Measurements from ENCODE around the gene CNDP1.

Gene CNDP1

DNA sequence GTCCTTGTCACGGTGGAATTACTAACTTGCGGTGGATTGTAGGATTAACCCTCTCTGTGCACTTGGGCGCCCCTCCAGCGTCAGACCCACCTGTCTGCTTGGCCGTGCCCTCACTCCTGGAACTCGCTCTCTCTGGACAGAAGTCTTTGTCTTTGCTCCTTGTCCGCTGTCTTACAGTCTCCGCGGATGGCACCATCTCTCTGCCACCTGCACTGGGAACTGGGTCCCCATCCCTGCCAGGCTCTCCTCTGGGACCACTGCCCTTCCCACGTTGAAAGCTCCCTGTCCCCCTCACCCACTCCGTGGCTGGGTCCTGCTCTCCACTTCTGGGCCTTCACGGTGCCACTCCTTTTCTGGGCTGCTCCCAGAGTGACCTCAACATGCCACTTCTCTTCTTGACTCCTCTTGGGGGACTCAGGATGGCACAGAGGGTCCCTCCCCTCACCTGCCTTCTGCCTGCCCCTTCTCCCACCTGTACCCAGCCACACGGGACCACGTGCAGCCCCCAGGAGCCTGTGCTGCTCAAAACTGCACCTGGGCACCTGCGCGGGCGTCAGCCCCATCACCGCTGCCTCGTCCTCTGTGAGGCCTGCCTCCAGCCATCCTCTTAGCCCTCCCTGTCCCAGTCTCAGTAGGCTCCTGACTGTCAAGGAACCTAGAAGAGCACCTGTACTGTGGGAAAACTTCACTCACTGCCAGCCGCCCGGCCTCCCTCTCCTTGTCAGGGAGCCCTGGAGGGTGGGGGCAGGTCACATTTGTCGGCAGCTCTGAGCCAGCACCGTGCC, 27.0 kb upstream of the CNDP1 start:
- no peak for DNase-seq

DNA sequence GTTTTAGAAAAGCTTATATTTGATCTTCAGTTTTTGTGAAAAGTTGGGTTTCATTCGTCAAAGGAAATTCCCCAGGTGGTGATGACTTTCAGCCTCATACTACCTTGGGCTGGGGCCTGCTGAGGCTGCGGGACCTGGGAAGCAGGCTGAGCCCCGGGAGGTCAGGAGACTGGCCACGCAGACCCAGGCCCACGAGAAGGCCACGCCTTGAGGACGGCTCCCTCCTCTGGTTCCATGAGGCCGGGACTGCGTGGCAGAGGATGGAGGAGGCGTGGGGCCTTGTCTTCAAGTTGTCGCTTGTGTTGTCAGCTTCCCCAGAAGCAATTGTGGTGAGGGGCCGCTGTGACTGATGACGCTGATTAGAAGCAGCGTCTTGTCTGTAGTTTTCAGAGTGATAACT, 26.4 kb upstream of the CNDP1 start:
- no peak for DNase-seq

DNA sequence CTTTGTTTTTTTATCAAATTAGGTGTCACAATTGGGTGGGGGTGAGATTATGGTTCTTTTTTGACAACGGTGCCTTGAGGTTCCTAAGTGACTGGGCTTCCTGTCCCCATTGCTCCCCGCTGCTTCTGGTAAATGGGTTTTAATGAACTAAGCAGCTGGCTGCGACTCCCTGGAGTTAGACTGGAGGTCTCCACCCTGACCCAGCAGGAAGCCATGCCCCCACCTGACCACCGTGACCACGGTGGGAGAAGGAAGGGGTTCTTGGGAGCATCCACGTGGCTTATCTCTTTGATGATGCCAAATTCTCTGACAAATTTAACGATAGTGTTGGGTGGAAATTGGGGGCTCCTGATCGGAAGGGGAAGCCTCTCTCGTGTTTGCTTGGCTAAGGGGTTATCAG, 25.9 kb upstream of the CNDP1 start:
- DNase-seq: no peak

DNA sequence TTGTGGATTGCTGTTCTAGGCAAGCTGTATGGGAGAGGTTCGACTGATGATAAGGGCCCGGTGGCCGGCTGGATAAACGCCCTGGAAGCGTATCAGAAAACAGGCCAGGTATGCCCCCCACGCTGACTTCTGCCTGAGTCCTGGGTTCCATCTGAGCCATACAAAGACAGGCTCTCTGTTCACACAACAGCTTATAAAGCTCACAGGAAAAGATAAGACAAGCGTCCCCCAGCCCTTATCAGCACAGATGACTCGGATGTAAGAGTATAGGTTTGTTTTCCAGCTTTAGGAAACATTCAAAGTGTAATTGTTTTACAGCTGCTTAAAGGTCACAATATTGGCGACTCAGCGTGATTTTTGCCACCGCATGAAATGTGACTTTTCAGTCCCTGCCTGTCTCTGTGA, 25.5 kb upstream of the CNDP1 start:
- no peak for DNase-seq

DNA sequence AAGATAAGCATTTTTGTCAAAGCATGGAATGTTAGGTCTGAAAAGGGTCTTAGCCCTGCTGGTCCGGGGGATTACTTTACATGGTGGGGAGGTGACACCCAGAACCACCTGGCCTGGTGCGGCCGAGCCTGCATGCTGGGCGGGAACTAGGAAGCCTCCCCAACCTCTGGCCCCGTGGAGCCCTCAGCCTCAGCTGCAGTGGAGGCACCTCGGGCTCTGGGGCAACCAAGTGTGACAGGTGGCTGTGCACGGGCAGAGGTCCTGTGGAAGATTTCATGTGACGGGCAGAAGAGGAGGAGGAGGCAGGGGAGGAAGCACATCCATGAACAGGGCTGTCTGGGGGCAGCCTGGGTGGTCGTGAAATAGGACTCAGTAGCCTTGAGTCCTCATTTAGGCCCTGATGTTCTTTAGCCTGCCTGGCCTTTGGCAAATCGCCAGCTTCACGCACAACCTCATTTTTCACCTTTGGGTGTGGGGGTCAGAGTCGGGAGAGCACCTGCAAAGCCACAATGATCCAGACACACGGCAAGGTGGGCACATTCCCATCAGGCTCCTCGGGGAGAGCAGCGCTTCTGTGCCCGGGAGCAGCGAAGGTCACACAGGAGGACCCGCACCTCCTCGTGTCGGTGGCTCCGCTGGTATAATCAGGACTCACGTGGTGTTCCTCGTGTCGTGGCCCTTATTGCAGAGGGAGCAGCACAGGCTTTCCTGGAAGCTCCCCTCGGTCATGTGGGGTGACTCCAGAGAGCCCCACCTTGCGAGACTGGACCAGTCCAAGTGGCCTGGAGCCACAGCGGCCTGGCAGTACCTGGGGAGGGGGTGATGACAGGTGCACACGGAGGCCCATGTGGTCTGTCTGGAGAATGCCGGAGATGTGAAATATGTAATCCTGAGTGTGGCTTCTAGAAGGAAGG, 24.2 kb upstream of the CNDP1 start:
- no peak for DNase-seq

DNA sequence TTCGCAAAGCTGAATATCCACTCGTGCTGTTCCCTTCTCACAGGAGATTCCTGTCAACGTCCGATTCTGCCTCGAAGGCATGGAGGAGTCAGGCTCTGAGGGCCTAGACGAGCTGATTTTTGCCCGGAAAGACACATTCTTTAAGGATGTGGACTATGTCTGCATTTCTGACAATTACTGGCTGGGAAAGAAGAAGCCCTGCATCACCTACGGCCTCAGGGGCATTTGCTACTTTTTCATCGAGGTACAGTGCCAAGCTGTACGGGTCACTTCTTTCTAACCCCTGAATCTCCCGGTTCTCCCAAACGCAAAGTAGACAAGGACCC, 23.6 kb upstream of the CNDP1 start:
- no peak for DNase-seq

DNA sequence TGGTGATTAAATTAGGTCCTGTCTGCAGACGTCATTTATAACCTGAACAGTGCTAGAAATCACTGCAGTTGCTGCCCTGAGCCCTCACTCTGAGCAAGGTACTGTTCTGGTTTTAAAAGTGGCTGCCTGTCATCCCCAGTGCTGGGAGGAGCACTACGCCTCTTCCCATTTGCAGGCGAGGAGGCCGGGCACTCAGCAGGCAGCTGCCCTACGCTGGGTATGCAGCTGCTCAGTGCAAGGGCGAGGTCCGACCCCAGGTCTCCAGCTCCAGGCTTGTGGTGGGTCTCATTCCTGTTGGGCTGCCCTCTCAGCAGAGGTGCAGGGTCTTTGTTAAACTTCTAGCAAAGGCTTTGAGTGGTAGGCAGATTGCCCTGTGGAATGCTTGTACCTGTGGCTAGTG, 22.5 kb upstream of the CNDP1 start:
- no peak for DNase-seq

DNA sequence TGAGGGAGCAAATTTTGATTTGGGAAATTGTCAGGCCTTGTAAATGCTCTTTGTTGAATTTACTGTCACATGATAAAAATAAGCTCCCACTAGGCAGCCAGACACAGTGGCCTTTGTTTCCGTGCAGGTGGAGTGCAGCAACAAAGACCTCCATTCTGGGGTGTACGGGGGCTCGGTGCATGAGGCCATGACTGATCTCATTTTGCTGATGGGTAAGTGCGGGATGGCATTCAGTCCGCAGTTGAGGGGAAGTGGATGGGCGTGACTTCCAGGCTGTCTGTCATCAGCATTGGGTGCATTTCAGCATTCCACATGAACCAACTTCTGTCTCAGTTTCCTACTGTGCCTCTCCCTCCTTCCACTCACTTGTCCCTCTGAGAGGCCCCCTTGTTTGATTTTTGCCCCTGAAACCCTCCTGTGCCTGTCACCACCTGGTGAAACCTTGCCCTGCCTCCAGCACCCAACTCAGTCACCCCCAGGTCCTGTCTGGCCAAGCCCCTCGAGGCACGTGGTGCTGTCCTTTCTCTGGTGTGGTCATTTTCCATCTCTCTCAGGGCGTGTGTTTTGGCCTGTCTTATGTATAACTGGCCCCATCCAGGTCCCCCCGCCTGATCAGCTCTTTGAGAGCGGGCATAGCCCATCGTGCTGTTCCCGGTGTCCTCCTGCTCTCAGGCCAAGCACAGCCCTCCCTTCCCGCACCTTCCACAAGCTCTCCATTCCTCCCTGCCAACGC, 21.8 kb upstream of the CNDP1 start:
- no peak for DNase-seq

DNA sequence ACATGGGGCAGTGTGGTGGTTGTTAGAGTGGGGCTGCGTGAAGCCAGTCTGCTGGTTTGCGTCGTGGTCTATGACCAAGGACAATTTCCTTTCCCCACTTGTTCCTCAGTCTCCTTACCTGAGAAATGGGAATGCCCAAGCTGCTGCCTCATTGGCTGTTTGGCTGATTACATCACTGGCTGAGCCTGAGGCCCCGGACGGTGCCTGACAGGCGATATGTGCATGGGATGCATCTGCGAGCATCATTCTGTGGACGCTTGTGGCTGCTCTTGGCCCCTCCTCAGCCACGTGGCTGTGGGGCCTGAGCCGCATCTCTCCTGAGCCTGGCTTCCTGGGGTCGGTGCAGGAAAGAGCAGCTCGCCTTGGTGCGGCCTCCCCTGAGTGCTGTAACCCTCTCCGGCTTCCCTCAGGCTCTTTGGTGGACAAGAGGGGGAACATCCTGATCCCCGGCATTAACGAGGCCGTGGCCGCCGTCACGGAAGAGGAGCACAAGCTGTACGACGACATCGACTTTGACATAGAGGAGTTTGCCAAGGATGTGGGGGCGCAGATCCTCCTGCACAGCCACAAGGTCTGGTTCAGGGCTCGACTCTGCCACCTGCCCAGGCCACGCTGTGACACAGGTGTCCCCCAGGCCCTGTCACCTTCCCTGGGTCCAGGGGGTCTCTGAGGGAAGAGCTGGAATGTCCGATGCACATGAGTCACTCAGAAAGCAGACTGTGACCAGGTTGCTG, 21.0 kb upstream of the CNDP1 start:
- DNase-seq: no peak

DNA sequence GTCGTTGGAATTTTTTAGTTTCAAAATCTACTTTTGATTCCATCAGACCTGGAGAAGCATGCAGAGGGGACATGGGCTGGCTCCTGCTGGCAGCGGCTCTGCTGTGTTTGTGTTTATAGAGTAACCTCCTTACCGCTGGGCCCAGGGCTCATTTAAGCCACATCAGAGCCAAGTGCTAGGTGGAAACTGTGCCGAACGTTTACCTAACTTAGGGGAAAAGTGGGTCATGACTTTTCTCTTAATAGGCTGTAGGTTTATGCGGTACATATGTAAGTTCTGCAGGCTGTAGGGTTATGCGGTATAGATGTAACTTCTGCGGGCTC, 20.5 kb upstream of the CNDP1 start:
- DNase-seq: no peak

DNA sequence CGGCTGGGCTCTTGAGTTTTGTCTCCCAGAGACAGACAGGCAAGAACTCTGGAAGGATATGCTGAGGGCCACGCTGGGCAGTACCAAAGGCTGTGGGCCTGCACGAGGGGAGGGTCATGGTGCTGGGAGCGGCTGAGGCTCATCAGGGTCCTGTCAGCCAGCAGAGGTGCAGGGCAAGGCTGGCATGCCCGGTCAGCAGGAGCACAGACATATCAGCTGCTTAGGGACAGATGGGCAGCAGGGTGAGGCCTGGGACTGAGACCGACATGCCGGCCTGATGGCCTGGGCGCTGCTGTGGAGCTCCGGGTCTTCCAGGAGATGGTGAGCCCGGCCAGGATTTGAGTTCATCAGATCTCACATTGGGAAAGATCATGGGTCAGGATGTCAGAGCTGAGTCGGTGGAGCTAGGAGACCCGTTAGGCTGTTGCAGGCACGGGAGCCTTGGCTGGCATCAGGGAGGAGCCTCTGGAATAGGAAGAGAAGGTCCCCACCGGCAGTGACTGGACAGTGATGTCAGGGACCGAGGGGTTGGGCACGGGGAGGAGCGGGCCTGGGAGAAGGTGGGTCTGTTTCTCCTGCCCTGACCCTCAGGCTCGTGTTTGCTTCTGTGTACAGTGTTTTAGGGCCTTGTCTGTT, 19.3 kb upstream of the CNDP1 start:
- DNase-seq: no peak

DNA sequence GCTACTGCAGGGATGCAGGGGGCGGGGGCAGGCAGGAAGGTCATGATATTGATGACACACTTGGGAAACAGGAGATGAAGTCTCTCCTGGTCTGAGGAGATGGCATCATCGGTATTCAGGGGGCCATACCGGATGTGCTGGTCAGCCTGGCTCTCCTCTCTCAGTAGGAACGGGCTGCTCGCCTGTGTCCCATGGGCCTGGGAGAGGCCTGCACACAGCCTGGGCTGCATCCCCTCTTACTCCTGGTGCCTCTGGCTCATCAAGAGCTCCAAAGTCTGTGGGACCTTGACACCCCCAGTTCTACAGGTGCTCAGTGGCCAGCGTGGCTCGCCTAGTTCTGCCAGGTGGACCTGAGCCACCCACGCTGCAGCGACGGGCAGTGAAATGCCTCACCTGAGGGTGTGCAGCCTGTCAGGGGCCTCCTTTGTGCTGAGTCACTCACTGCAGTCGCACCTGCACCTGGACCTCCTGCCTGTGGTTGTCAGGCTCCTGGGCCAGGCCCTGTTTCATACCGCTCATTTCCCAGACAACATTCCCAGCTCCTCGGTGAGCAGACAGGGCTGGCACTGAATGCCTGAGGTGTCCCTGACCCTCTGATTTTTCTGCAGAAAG, 18.6 kb upstream of the CNDP1 start:
- no peak for DNase-seq

DNA sequence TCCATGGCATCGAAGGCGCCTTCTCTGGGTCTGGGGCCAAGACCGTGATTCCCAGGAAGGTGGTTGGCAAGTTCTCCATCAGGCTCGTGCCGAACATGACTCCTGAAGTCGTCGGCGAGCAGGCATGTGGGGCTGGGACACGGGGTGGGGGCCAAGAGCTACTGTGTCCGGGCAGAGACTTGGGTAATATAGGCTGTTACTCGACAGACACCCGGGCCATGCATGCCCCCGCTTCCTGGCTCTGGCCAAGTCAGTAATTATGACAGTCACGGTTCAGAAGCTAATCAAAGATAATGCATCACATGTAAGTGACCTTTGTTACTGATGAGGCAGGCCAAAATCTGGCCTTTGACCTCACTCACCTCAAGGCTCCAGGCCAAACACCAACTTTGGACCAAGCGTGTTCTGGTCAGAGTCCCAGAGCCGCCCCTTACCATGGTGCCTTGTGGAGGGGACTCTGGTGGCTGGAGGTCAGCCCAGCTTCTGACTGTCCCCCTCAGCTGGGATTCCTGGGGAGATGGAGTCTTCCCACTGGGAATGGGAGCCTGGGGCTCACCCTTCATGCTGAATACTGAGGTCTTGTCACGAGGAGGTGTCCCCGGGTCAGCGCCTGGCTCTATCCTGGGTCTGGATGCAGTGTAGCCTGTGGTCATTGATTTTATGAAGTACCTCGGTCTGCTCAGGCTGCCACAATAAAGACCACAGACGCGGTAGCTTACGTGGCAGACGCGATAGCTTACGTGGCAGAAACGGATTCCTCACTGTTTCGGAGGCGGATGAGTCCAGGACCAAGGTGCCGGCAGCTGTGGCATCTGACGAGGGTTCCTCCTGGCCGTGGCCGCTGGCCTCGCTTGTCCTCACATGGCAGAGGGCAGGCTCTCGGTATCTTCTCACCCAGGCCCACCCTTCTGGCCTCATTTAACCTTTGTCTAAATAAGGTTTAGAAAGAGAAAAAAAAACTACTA, 17.7 kb upstream of the CNDP1 start:
- DNase-seq: no peak

DNA sequence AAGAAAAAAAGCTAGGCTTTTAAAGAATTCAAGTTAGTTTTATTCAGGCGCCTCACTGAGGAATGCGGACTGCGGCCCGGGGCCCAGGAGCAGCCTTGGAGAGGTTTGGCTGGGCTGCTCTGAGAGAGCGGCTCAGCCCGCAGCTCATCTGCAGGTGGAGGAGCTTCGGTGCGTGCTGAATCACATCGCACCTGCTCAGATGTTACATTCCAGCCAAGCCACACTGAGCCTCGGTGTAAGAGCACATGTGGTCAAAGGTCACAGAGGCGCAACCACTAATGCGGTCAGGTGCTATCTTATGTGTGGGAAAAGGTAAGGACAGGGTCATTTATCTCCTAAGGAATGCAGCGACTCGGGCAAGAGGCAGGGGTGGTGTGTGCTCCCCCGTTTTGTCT, 17.1 kb upstream of the CNDP1 start:
- DNase-seq: no peak

DNA sequence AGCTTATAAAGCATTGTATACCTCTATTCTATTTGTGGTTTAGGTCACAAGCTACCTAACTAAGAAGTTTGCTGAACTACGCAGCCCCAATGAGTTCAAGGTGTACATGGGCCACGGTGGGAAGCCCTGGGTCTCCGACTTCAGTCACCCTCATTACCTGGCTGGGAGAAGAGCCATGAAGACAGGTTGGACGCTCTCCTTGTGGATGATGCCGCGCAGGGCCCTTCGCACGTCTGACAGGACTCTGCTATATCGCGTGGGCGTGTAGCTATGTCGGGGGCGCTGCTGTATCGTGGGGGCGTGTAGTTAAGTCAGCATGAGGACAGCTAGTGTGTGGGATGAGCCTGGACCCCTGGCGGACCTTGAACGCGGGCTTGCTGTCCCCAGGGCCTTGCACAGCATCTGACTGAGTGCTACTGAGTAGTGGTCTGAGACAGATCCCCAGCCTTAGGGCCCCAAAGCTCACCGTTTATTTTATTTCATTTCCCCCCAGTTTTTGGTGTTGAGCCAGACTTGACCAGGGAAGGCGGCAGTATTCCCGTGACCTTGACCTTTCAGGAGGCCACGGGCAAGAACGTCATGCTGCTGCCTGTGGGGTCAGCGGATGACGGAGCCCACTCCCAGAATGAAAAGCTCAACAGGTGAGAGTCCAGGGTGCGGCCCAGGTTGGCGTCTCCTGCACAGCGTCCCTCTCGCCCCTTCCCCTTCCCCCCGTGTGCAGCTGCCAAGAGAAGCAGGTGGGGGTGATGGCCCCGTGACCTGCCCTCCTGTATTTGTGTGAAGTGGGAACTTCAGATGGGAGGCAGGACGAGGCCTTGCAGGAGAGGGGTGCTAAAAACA, 15.6 kb upstream of the CNDP1 start:
- no peak for DNase-seq

DNA sequence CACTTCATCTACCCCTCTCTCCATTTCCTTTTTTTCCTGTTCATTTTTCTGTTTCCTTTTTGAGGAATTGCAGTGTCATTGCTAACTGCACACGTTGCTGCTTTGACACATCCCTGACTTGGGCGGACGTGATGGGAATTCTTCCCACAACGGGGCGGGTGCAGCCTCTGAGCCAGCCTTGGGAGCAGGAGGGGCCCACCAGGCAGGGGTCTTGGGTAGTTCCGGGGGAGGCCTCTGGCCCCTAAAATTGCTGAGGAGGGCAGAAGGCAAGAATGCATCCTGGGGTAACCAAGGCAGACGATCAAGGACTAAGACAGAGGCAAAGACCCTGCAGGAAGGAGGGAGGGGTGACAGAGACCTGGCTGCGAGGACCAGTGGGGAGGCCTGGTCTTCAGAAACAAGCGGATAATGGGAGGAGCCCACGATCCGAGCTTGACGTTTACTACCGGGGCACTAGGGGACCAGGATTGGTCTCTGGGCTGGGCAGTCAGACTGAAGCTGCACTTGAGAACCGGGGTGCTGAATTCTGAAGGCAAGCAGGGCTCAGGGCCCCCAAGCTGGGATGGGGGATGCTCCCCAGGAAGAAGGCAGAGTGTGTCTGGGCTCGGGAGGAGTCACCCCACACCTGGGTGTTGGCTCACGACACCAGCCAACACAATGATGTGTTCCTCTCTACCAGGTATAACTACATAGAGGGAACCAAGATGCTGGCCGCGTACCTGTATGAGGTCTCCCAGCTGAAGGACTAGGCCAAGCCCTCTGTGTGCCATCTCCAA, 14.8 kb upstream of the CNDP1 start:
- DNase-seq: no peak

DNA sequence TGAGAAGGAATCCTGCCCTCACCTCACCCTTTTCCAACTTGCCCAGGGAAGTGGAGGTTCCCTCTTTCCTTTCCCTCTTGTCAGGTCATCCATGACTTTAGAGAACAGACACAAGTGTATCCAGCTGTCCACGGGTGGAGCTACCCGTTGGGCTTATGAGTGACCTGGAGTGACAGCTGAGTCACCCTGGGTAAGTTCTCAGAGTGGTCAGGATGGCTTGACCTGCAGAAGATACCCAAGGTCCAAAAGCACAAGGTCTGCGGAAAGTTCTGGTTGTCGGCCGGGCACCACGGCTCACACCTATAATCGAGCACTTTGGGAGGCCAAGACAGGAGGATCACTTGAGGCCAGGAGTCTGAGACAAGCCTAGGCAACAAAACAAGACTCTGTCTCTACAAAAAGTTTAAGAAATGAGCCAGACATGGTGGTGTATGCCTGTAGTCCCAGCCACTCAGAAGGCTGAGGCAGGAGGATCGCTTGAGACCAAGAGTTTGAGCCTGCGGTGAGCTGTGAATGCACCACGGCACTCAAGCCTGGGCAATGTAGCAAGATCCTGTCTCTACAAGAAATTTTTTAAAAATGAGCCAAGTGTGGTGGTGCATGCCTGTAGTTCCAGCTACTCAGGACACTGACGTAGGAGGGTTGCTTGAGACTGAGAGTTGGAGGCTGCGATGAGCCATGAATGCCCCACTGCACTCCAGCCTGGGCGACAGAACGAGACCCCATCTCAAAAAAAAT, 14.0 kb upstream of the CNDP1 start:
- DNase-seq: no peak

DNA sequence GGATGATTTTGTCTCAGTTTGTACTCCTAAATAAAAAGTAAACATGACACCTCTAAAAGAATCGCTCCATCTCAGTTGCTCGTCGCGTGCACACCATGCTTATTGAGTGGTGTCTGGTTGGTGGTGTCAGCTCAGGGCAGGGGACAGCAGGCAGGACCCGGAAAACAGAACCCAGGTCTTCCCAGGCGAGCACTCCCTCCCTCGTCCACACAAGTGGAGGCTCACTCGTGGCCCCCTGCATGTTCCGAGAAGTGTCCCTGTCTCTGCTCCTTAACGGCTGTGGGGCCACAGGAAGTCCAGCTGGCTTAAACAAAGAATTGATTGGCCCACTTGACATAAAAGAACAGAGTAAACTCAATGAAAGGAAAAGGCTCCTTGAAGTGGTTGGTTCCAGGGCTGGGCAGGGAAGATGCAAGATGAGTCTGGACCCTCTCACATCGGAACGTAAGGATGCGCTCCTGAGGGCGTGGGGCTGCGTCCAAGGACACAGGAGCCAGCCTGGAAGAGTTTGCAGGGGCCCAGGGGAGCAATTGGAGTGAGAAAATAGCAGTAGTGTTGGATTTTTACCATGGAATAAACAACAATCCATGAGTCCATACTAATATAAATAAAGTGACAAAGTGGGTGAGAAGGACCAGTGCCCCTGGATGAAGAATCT, 13.1 kb upstream of the CNDP1 start:
- DNase-seq: no peak
